HCT116 (cell line): Measurements from ENCODE around the gene CALHM1. TPM values are rescaled to one million over a fixed set of nuclear protein-coding genes. Genes with fewer than 3 reads are reported as not detected.

Source experiments
- ATAC-seq: fragments of 200-7000 bp; cut with Tn5 transposase; 2 replicates; pipeline ENCODE4 v1.9.1; 2020; ENCODE audit warnings: mild to moderate bottlenecking, moderate library complexity
- BruUV-seq: library from RNA; stranded (reverse); fragments of 400-500 nt; replicated peaks from 2 replicates; lab custom pipeline; 2021; lab: Mats Ljungman, UMichigan
- CTCF ChIA-PET: fragments of 300-600 bp; sonication (Branson Sonifier 250); formaldehyde crosslinking; loops from one replicate; lab custom pipeline; 2021; ENCODE audit warnings: antibody characterized with exemption; lab: Charles Lee
- POLR2A ChIA-PET: fragments of 300-600, 350-600 bp; sonication (Branson Sonifier 250); formaldehyde crosslinking; loops from one replicate; lab custom pipeline; 2021; ENCODE audit warnings: antibody characterized with exemption; lab: Charles Lee
- RAD21 ChIA-PET, 2 experiments: fragments of 300-600 bp; sonication (Branson Sonifier 250); formaldehyde crosslinking; loops; one replicate each; lab custom pipeline; 2023; ENCODE audit warnings: low total read pairs in 2 of 2; ENCODE audit not compliant: uncharacterized antibody in 2 of 2, unreplicated experiment in 2 of 2, low non-redundant PET in 1 of 2; lab: Charles Lee
- DNase-seq: peaks from one replicate; pipeline ENCODE4 v3.0.0-alpha.2; 2010; ENCODE audit warnings: low read depth, low spot score
- H2AFZ ChIP-seq: fragments of 200-600 bp; shearing (Covaris generic), sonication (generic); 2 replicates; pipeline ENCODE4 v1.6.1; 2017; ENCODE audit warnings: low read depth, mixed run types, mixed read lengths, antibody characterized with exemption, low read length; ENCODE audit not compliant: poor library complexity, severe bottlenecking
- H3K27ac ChIP-seq: 2 replicates; pipeline ENCODE4 v1.5.1; 2012; ENCODE audit warnings: low read depth, low read length
- H3K27me3 ChIP-seq: fragments of 200-600 bp; sonication (generic); 2 replicates; pipeline ENCODE4 v1.6.1; 2016; ENCODE audit warnings: mixed run types, low read length, mixed read lengths; ENCODE audit not compliant: insufficient read depth
- H3K36me3 ChIP-seq, 2 experiments: fragments of 200-500 bp in 1 of 2; fragments of 200-600 bp in 1 of 2; sonication (Bioruptor generic) in 1 of 2; sonication (generic) in 1 of 2; 2 replicates each; pipeline versions ENCODE4 v1.5.1 to v1.6.1; 2014 to 2016; ENCODE audit warnings: low read length in 2 of 2, inconsistent platforms in 1 of 2, mixed read lengths in 1 of 2, mixed run types in 1 of 2; ENCODE audit not compliant: insufficient read depth in 2 of 2, control insufficient read depth in 1 of 2
- H3K4me1 ChIP-seq, 2 experiments: fragments of 200-600 bp in 1 of 2; sonication (generic) in 1 of 2; 2 replicates each; pipeline versions ENCODE4 v1.5.1 to v1.6.1; 2012 to 2017; ENCODE audit warnings: low read length in 2 of 2, inconsistent platforms in 1 of 2, mild to moderate bottlenecking in 1 of 2, mixed read lengths in 1 of 2, mixed run types in 1 of 2, moderate library complexity in 1 of 2; ENCODE audit not compliant: insufficient read depth in 2 of 2, control insufficient read depth in 1 of 2
- H3K4me2 ChIP-seq: fragments of 200-600 bp; sonication (generic); 2 replicates; pipeline ENCODE4 v1.6.1; 2017; ENCODE audit warnings: mixed run types, low read length, mixed read lengths
- H3K4me3 ChIP-seq, 2 experiments: fragments of 200-600 bp in 1 of 2; sonication (generic) in 1 of 2; replicated peaks in 1 of 2; 2 replicates each; pipeline ENCODE4 v1.5.1; 2011 to 2016; ENCODE audit warnings: low read length in 2 of 2, control low read depth in 1 of 2, low read depth in 1 of 2, mild to moderate bottlenecking in 1 of 2, mixed read lengths in 1 of 2, mixed run types in 1 of 2
- H3K79me2 ChIP-seq: fragments of 200-600 bp; sonication (generic); 2 replicates; pipeline ENCODE4 v1.6.1; 2017; ENCODE audit warnings: mild to moderate bottlenecking, mixed run types, low read length, moderate library complexity, mixed read lengths; ENCODE audit not compliant: insufficient read depth
- H3K9ac ChIP-seq: fragments of 200-600 bp; sonication (generic); 2 replicates; pipeline ENCODE4 v1.6.1; 2016; ENCODE audit warnings: low read length, mixed read lengths
- H3K9me2 ChIP-seq: fragments of 200-600 bp; sonication (generic), shearing (Covaris generic); 2 replicates; pipeline ENCODE4 v1.6.1; 2017; ENCODE audit warnings: mixed run types, mild to moderate bottlenecking, moderate library complexity; ENCODE audit not compliant: insufficient read depth
- H3K9me3 ChIP-seq, 2 experiments: fragments of 200-500 bp in 1 of 2; fragments of 200-600 bp in 1 of 2; sonication (Bioruptor generic) in 1 of 2; sonication (generic) in 1 of 2; 2 replicates each; pipeline ENCODE4 v1.6.1; 2014 to 2017; ENCODE audit warnings: low read length in 2 of 2, mixed read lengths in 2 of 2, inconsistent platforms in 1 of 2, low read depth in 1 of 2, mild to moderate bottlenecking in 1 of 2, mixed run types in 1 of 2, moderate library complexity in 1 of 2; ENCODE audit not compliant: control insufficient read depth in 1 of 2, insufficient read depth in 1 of 2
- H4K20me1 ChIP-seq: fragments of 200-600 bp; sonication (generic), shearing (Covaris generic); 2 replicates; pipeline ENCODE4 v1.6.1; 2017; ENCODE audit warnings: mixed run types, mild to moderate bottlenecking, moderate library complexity; ENCODE audit not compliant: insufficient read depth
- CBX3 ChIP-seq: IDR thresholded peaks from 2 replicates; pipeline ENCODE4 v1.6.1; 2012; ENCODE audit warnings: low read depth
- ELF1 ChIP-seq: IDR thresholded peaks from 2 replicates; pipeline ENCODE4 v1.6.1; 2012; ENCODE audit warnings: low read depth, borderline replicate concordance
- EZH2phosphoT487 ChIP-seq: fragments of 200-600 bp; IDR thresholded peaks from 2 replicates; pipeline ENCODE4 v1.6.1; 2018; ENCODE audit warnings: antibody characterized with exemption, borderline replicate concordance
- FOSL1 ChIP-seq: IDR thresholded peaks from 2 replicates; pipeline ENCODE4 v1.6.1; 2012; ENCODE audit warnings: low read depth
- POLR2A ChIP-seq: IDR thresholded peaks from 2 replicates; pipeline ENCODE4 v1.7.0; 2011; ENCODE audit warnings: borderline replicate concordance; ENCODE audit not compliant: insufficient read depth, insufficient read length; ENCODE audit errors: extremely low read depth
- POLR2AphosphoS5 ChIP-seq: IDR thresholded peaks from 2 replicates; pipeline ENCODE4 v1.6.1; 2011; ENCODE audit warnings: mild to moderate bottlenecking, low read depth, low read length, moderate library complexity
- SIN3A ChIP-seq: IDR thresholded peaks from 2 replicates; pipeline ENCODE4 v1.6.1; 2012; ENCODE audit warnings: low read depth
- SP1 ChIP-seq: IDR thresholded peaks from 2 replicates; pipeline ENCODE4 v1.6.1; 2012; ENCODE audit warnings: low read depth
- SRF ChIP-seq: IDR thresholded peaks from 2 replicates; pipeline ENCODE4 v1.6.1; 2012; ENCODE audit warnings: low read depth
- YY1 ChIP-seq: IDR thresholded peaks from 2 replicates; pipeline ENCODE4 v1.6.1; 2011; ENCODE audit warnings: low read length, low read depth, moderate library complexity, mild to moderate bottlenecking; ENCODE audit not compliant: insufficient replicate concordance; ENCODE audit errors: extremely low read depth
- ZFX ChIP-seq: fragments of 450-650 bp; IDR thresholded peaks from 2 replicates; pipeline ENCODE4 v1.6.1; 2017
- ZNF274 ChIP-seq: fragments of 200-500 bp; sonication (Bioruptor generic); IDR thresholded peaks from 2 replicates; pipeline ENCODE4 v1.6.1; 2014; ENCODE audit warnings: mild to moderate bottlenecking, low read depth, low read length, inconsistent platforms
- intact Hi-C: fragments of 100-400 bp; cut with micrococcal nuclease; formaldehyde crosslinking; loops from 2 replicates; pipeline ENCODE4 v1.10.0; 2022
- total RNA-seq: library from RNA; stranded (reverse); gene quantifications from one replicate; pipeline ENCODE4 v1.2.1, GENCODE V29; 2021; ENCODE audit not compliant: unreplicated experiment
- TF ChIP-seq, protein P1 (sequence below): IDR thresholded peaks from 2 replicates; pipeline ENCODE4 v1.6.1; 2012
- TF ChIP-seq, protein P2 (sequence below): IDR thresholded peaks from 2 replicates; pipeline ENCODE4 v1.6.1; 2012; ENCODE audit warnings: low read depth
- TF ChIP-seq, protein P3 (sequence below), 3 experiments: fragments of 200-600 bp in 1 of 3; sonication (generic) in 1 of 3; IDR thresholded peaks in 2 of 3; conservative IDR thresholded peaks in 1 of 3; 2 replicates each; pipeline ENCODE4 v1.5.1; 2012 to 2017; ENCODE audit warnings: low read depth in 2 of 3, low read length in 2 of 3, antibody characterized with exemption in 1 of 3, borderline replicate concordance in 1 of 3, control low read depth in 1 of 3, mild to moderate bottlenecking in 1 of 3, mixed read lengths in 1 of 3, mixed run types in 1 of 3, moderate library complexity in 1 of 3; ENCODE audit not compliant: insufficient read depth in 1 of 3
- TF ChIP-seq, protein P4 (sequence below): IDR thresholded peaks from 2 replicates; pipeline ENCODE4 v1.6.1; 2012

Gene CALHM1
- total RNA-seq, 1 experiment from 2014 or later: not detected

DNA sequence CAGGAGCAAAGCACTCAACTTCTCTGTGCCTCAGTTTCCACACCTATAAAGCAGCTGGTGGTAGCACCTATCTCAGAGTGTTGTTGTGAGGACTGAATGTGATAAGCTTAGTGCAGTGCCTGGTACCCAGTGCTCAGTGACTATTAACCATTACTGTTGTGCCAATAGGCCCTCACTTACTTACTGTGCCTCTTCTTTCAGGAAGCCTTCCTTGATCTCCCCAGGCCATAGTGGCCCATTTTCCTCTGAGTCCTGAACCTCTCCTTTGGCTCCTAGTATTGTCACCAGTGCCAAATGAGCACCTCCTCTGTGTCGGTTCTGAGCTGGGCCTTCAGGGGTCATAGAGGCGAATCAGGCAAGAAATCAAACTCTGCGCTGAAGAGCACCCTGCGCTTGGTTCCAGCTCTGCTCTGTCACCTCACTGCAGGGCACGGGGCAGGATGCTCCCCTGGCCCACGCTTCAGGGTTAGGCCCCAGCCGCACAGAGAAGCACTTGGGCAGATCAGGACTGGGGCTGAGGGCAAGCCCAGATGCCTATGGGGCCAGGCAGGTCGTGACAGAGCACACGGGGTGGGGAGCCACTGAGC lies 2.5 kb downstream of the CALHM1 start:
- POLR2A ChIA-PET: no interaction called here
- Histone ChIP-seq H3K9me2 (no peaks in the 10 kb centered on the region), H3K36me3 (no peaks in the 10 kb centered on the region), H3K9ac (no peak overlapping the region), H4K20me1 (no peaks in the 10 kb centered on the region), H3K4me3 (no peak overlapping the region), H3K4me1 (peaks cover 3 to 27% of the 10 kb centered on the region in 2 experiments; a peak in 3 of 4 replicates), H3K27me3 (no peaks in the 10 kb centered on the region), H3K4me2 (no peak overlapping the region), H3K79me2 (no peaks in the 10 kb centered on the region; the same call in 1 of the 2 replicates), H3K27ac (no peak overlapping the region), H3K9me3 (no peaks in the 10 kb centered on the region), H2AFZ (no peak overlapping the region)
- DNase-seq: no peak
- intact Hi-C loops: no loop called here
- RAD21 ChIA-PET: no interaction called here
- TF ChIP-seq, protein P1, sequence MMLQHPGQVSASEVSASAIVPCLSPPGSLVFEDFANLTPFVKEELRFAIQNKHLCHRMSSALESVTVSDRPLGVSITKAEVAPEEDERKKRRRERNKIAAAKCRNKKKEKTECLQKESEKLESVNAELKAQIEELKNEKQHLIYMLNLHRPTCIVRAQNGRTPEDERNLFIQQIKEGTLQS: no peak
- no peak for TF ChIP-seq FOSL1
- no peak for TF ChIP-seq ELF1
- BruUV-seq: no TSS peak
- no peak for ATAC-seq
- CTCF ChIA-PET: no interaction called here

DNA sequence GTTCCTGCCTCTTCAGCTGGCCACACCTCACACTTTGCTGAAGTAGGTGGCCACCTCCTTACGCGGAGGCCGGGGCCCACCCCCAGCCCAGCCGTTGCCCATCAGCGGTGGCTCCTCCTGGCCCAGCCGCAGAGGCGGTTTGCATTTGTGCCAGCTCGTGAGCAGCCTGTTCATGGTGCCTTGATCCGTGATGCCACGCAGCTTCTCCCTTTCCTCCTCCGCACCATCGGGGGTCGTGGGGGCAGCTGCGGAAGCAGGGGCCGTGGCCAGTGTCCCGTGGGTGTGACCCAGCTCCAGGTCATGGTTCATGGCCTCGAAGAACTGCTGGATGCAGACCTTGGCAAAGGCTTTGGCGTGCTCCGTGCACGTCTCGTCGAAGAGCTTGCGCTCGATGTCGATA lies 3.5 kb downstream of the CALHM1 start:
- Histone ChIP-seq H3K79me2 (peaks cover 2% of the 10 kb centered on the region; the same call in 1 of the 2 replicates), H3K9me2 (no peaks in the 10 kb centered on the region), H3K4me3 (no peak overlapping the region), H3K4me2 (no peak overlapping the region), H3K9ac (no peak overlapping the region), H3K27me3 (no peaks in the 10 kb centered on the region), H3K36me3 (no peaks in the 10 kb centered on the region), H2AFZ (no peak overlapping the region), H3K27ac (no peak overlapping the region), H4K20me1 (no peaks in the 10 kb centered on the region), H3K9me3 (no peaks in the 10 kb centered on the region), H3K4me1 (peaks cover 9 to 36% of the 10 kb centered on the region in 2 experiments; a peak in 3 of 4 replicates)
- intact Hi-C loops: no loop called here
- ChIA-PET CTCF (no interaction called here), POLR2A (no interaction called here), RAD21 (no interaction called here)
- BruUV-seq: no TSS peak
- no peak for ATAC-seq
- DNase-seq: no peak
- TF ChIP-seq ZFX (no peak), EZH2phosphoT487 (no peak), SP1 (no peak), SRF (no peak), SIN3A (no peak), ZNF274 (no peak), POLR2AphosphoS5 (no peak), YY1 (no peak), POLR2A (no peak), CBX3 (no peak)
- TF ChIP-seq, protein P2, sequence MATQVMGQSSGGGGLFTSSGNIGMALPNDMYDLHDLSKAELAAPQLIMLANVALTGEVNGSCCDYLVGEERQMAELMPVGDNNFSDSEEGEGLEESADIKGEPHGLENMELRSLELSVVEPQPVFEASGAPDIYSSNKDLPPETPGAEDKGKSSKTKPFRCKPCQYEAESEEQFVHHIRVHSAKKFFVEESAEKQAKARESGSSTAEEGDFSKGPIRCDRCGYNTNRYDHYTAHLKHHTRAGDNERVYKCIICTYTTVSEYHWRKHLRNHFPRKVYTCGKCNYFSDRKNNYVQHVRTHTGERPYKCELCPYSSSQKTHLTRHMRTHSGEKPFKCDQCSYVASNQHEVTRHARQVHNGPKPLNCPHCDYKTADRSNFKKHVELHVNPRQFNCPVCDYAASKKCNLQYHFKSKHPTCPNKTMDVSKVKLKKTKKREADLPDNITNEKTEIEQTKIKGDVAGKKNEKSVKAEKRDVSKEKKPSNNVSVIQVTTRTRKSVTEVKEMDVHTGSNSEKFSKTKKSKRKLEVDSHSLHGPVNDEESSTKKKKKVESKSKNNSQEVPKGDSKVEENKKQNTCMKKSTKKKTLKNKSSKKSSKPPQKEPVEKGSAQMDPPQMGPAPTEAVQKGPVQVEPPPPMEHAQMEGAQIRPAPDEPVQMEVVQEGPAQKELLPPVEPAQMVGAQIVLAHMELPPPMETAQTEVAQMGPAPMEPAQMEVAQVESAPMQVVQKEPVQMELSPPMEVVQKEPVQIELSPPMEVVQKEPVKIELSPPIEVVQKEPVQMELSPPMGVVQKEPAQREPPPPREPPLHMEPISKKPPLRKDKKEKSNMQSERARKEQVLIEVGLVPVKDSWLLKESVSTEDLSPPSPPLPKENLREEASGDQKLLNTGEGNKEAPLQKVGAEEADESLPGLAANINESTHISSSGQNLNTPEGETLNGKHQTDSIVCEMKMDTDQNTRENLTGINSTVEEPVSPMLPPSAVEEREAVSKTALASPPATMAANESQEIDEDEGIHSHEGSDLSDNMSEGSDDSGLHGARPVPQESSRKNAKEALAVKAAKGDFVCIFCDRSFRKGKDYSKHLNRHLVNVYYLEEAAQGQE: no peak
- TF ChIP-seq, protein P3, sequence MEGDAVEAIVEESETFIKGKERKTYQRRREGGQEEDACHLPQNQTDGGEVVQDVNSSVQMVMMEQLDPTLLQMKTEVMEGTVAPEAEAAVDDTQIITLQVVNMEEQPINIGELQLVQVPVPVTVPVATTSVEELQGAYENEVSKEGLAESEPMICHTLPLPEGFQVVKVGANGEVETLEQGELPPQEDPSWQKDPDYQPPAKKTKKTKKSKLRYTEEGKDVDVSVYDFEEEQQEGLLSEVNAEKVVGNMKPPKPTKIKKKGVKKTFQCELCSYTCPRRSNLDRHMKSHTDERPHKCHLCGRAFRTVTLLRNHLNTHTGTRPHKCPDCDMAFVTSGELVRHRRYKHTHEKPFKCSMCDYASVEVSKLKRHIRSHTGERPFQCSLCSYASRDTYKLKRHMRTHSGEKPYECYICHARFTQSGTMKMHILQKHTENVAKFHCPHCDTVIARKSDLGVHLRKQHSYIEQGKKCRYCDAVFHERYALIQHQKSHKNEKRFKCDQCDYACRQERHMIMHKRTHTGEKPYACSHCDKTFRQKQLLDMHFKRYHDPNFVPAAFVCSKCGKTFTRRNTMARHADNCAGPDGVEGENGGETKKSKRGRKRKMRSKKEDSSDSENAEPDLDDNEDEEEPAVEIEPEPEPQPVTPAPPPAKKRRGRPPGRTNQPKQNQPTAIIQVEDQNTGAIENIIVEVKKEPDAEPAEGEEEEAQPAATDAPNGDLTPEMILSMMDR (IDR thresholded peaks at IDR 0.05 in 2 of 3, conservative IDR thresholded peaks at IDR 0.05 in 1 of 3; ENCODE audit: borderline replicate concordance in 1 of 3, insufficient read depth in 1 of 3, low read depth in 2 of 3, low read length in 2 of 3): no peak
- TF ChIP-seq, protein P4, sequence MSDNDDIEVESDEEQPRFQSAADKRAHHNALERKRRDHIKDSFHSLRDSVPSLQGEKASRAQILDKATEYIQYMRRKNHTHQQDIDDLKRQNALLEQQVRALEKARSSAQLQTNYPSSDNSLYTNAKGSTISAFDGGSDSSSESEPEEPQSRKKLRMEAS: no peak
